ENCODE data around the gene SCAPER.

Gene SCAPER

GRCh38 chr15:76345583-76345879, 559.6 kb downstream of the SCAPER start:
- CTCF ChIA-PET: interaction anchor here (0.6 to 1.7 kb wide), 7 partner anchors 10 to 1857 kb away, joined by 3 to 9 read pairs (median 3); partner anchors contain the start of gene ISL2
- peaks cover 0 to 26% of the 10 kb centered on the region in 2 experiments; a peak in 1 of 3 replicates for H3K36me3 ChIP-seq (ENCODE audit: control insufficient read depth in 2 of 2, insufficient read depth in 1 of 2, low read length in 2 of 2)
- H3K4me1 ChIP-seq (ENCODE audit: control insufficient read depth, insufficient read depth, low read length): peaks cover 39% of the 10 kb centered on the region
- H3K9me3 ChIP-seq (ENCODE audit: control insufficient read depth, insufficient read depth, low read depth, low read length): no peaks in the 10 kb centered on the region
- POLR2A ChIA-PET: interaction anchor here (0.6 to 6.2 kb wide), 9 partner anchors 9 to 66 kb away, joined by 3 to 134 read pairs (median 3); partner anchors contain the start of genes ETFA and ISL2
- H3K4me3 ChIP-seq (ENCODE audit: low read depth, low read length): peak overlapping the region; percentile 59
- H3K27ac ChIP-seq (ENCODE audit: extremely low read depth, low read depth, low read length): peak overlapping the region; percentile 86; the same call in 1 of the 2 replicates
- TF ChIP-seq PRDM10 (tag by site-specific recombination; IDR thresholded peaks at IDR 0.05): no peak; the same call in 1 of the 2 replicates
- no peak for TF ChIP-seq ZNF473 (tag by site-specific recombination; IDR thresholded peaks at IDR 0.05)
- no peak for TF ChIP-seq ZNF174 (tag by site-specific recombination; IDR thresholded peaks at IDR 0.05)
- no peak for TF ChIP-seq ATF2 (tag by site-specific recombination; IDR thresholded peaks at IDR 0.05; ENCODE audit: low read depth)
- TF ChIP-seq ZBTB21 (tag by site-specific recombination; IDR thresholded peaks at IDR 0.05): no peak
- TF ChIP-seq, protein P1, sequence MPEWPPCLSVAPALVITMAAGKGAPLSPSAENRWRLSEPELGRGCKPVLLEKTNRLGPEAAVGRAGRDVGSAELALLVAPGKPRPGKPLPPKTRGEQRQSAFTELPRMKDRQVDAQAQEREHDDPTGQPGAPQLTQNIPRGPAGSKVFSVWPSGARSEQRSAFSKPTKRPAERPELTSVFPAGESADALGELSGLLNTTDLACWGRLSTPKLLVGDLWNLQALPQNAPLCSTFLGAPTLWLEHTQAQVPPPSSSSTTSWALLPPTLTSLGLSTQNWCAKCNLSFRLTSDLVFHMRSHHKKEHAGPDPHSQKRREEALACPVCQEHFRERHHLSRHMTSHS (tag by site-specific recombination; IDR thresholded peaks at IDR 0.05): no peak
- no peak for TF ChIP-seq ZNF239 (tag by site-specific recombination; IDR thresholded peaks at IDR 0.05)
- TF ChIP-seq, protein P2, sequence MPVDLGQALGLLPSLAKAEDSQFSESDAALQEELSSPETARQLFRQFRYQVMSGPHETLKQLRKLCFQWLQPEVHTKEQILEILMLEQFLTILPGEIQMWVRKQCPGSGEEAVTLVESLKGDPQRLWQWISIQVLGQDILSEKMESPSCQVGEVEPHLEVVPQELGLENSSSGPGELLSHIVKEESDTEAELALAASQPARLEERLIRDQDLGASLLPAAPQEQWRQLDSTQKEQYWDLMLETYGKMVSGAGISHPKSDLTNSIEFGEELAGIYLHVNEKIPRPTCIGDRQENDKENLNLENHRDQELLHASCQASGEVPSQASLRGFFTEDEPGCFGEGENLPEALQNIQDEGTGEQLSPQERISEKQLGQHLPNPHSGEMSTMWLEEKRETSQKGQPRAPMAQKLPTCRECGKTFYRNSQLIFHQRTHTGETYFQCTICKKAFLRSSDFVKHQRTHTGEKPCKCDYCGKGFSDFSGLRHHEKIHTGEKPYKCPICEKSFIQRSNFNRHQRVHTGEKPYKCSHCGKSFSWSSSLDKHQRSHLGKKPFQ (tag by site-specific recombination; IDR thresholded peaks at IDR 0.05): no peak
- no peak for TF ChIP-seq ZNF792 (tag by site-specific recombination; IDR thresholded peaks at IDR 0.05)
- TF ChIP-seq ZNF37A (tag by site-specific recombination; IDR thresholded peaks at IDR 0.05): no peak
- no peak for TF ChIP-seq ZNF114 (tag by site-specific recombination; IDR thresholded peaks at IDR 0.05)
- no peak for TF ChIP-seq SCRT1 (tag by site-specific recombination; IDR thresholded peaks at IDR 0.05; ENCODE audit: borderline replicate concordance)
- peak; percentile 40; the same call in 1 of the 2 replicates for TF ChIP-seq ZNF394 (tag by site-specific recombination; IDR thresholded peaks at IDR 0.05; ENCODE audit: borderline replicate concordance)
- no peak for TF ChIP-seq MYNN (tag by site-specific recombination; IDR thresholded peaks at IDR 0.05; ENCODE audit: borderline replicate concordance)
- no peak for TF ChIP-seq ZNF785 (tag by site-specific recombination; IDR thresholded peaks at IDR 0.05)
- TF ChIP-seq, protein P3, sequence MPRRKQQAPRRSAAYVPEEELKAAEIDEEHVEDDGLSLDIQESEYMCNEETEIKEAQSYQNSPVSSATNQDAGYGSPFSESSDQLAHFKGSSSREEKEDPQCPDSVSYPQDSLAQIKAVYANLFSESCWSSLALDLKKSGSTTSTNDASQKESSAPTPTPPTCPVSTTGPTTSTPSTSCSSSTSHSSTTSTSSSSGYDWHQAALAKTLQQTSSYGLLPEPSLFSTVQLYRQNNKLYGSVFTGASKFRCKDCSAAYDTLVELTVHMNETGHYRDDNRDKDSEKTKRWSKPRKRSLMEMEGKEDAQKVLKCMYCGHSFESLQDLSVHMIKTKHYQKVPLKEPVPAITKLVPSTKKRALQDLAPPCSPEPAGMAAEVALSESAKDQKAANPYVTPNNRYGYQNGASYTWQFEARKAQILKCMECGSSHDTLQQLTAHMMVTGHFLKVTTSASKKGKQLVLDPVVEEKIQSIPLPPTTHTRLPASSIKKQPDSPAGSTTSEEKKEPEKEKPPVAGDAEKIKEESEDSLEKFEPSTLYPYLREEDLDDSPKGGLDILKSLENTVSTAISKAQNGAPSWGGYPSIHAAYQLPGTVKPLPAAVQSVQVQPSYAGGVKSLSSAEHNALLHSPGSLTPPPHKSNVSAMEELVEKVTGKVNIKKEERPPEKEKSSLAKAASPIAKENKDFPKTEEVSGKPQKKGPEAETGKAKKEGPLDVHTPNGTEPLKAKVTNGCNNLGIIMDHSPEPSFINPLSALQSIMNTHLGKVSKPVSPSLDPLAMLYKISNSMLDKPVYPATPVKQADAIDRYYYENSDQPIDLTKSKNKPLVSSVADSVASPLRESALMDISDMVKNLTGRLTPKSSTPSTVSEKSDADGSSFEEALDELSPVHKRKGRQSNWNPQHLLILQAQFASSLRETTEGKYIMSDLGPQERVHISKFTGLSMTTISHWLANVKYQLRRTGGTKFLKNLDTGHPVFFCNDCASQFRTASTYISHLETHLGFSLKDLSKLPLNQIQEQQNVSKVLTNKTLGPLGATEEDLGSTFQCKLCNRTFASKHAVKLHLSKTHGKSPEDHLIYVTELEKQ (tag by site-specific recombination; IDR thresholded peaks at IDR 0.05; ENCODE audit: borderline replicate concordance): no peak
- TF ChIP-seq ZNF555 (tag by site-specific recombination; conservative IDR thresholded peaks at IDR 0.05): no peak
- no peak for TF ChIP-seq ZNF701 (tag by site-specific recombination; IDR thresholded peaks at IDR 0.05)
- TF ChIP-seq ZNF707 (tag by site-specific recombination; IDR thresholded peaks at IDR 0.05): no peak
- TF ChIP-seq ZNF585B (tag by site-specific recombination; IDR thresholded peaks at IDR 0.05): no peak
- peak; percentile 24; the same call in 1 of the 2 replicates for TF ChIP-seq BCL11B (tag by site-specific recombination; IDR thresholded peaks at IDR 0.05; ENCODE audit: low read depth)
- TF ChIP-seq ZNF501 (tag by site-specific recombination; IDR thresholded peaks at IDR 0.05): 0 out of 2 replicates have a peak, but pooled peaks have one; percentile 18
- TF ChIP-seq BCL11A (tag by site-specific recombination; IDR thresholded peaks at IDR 0.05; ENCODE audit: low read depth): no peak
- TF ChIP-seq IKZF3 (tag by site-specific recombination; IDR thresholded peaks at IDR 0.05): peak; percentile 87
- TF ChIP-seq ZNF514 (tag by site-specific recombination; IDR thresholded peaks at IDR 0.05): no peak
- no peak for TF ChIP-seq GLIS2 (tag by site-specific recombination; IDR thresholded peaks at IDR 0.05)
- no peak for TF ChIP-seq EGR2 (tag by site-specific recombination; IDR thresholded peaks at IDR 0.05; ENCODE audit: low read depth)

Measured in HEK293 (cell line).